Right lung (tissue), 5 donors: Measurements from ENCODE around the gene RAB44. TPM values are rescaled to one million over a fixed set of nuclear protein-coding genes. Genes with fewer than 3 reads are reported as not detected.

Source experiments
- DNase-seq, 2 donors: peaks; one replicate each; pipeline ENCODE4 v3.0.0-alpha.2; 2013
- polyA plus RNA-seq, 5 donors: library from polyadenylated mRNA; unstranded; fragments of 120-200 nt; gene quantifications; one replicate each; pipeline versions ENCODE4 v1.2.1 to v1.2.3, GENCODE V29; 2013; ENCODE audit warnings: inconsistent platforms in 1 of 5, low replicate concordance in 1 of 5; ENCODE audit not compliant: insufficient read length in 5 of 5, insufficient read depth in 1 of 5

Gene RAB44
- polyA plus RNA-seq, 5 donors = 0.09 to 0.17 (median 0.12) TPM

- DNase-seq = no peak
These were observed 30.6 kb upstream of the RAB44 start for GRCh38 chr6:36666826-36667591.

GRCh38 chr6:36668591-36668990, 29.0 kb upstream of the RAB44 start:
- no peak for DNase-seq

GRCh38 chr6:36669002-36669401, 28.6 kb upstream of the RAB44 start:
- no peak for DNase-seq

- no peak for DNase-seq
These were observed 27.4 kb upstream of the RAB44 start for GRCh38 chr6:36670271-36670670.

- no peak for DNase-seq
These were observed 25.8 kb upstream of the RAB44 start for GRCh38 chr6:36671687-36672375.

GRCh38 chr6:36673882-36674281, 23.7 kb upstream of the RAB44 start:
- DNase-seq = no peak

GRCh38 chr6:36674942-36675341, 22.7 kb upstream of the RAB44 start:
- no peak for DNase-seq

GRCh38 chr6:36676141-36677058, 21.2 kb upstream of the RAB44 start:
- DNase-seq = no peak

- no peak for DNase-seq
These were observed 20.4 kb upstream of the RAB44 start for GRCh38 chr6:36677059-36677749.

GRCh38 chr6:36677753-36678487, 19.7 kb upstream of the RAB44 start:
- no peak for DNase-seq

GRCh38 chr6:36678488-36679042, 19.1 kb upstream of the RAB44 start, which contains the start of gene CDKN1A:
Gene CDKN1A (plus strand): TSS chr6:36678714. CDS start chr6:36684102, 5,388 bp downstream.
- peak; percentile 87 for DNase-seq

GRCh38 chr6:36679043-36679833, 18.4 kb upstream of the RAB44 start:
- DNase-seq = peak; percentile 48

- DNase-seq = no peak
These were observed 15.1 kb upstream of the RAB44 start for GRCh38 chr6:36682328-36683144.

GRCh38 chr6:36683145-36683655, 14.4 kb upstream of the RAB44 start:
- DNase-seq = no peak

GRCh38 chr6:36683656-36684446, 13.8 kb upstream of the RAB44 start:
- no peak for DNase-seq

- no peak for DNase-seq
These were observed 13.2 kb upstream of the RAB44 start for GRCh38 chr6:36684447-36684812.

GRCh38 chr6:36685166-36685924, 12.3 kb upstream of the RAB44 start:
- no peak for DNase-seq
